CD8-positive, alpha-beta memory T cell (primary cell): Measurements from ENCODE around the gene EXOSC10. TPM values are rescaled to one million over a fixed set of nuclear protein-coding genes. Genes with fewer than 3 reads are reported as not detected.

Experiments
- CTCF ChIA-PET: fragments of 350-600 bp; sonication (Branson Sonifier 250); formaldehyde crosslinking; loops from one replicate; lab custom pipeline; 2021; ENCODE audit warnings: antibody characterized with exemption; lab: Charles Lee
- POLR2A ChIA-PET: fragments of 350-600 bp; sonication (Branson Sonifier 250); formaldehyde crosslinking; loops from one replicate; lab custom pipeline; 2021; ENCODE audit warnings: antibody characterized with exemption; lab: Charles Lee
- DNase-seq, 5 donors: peaks; one replicate each; pipeline versions ENCODE4 v3.0.0 to v3.0.0-alpha.2; 2020 to 2022; ENCODE audit warnings: mixed read lengths in 1 of 5
- H3K27ac ChIP-seq: one replicate; pipeline ENCODE4 v1.7.0; 2013; ENCODE audit warnings: low read depth, mild to moderate bottlenecking, low read length, moderate library complexity
- H3K27me3 ChIP-seq: 2 replicates; pipeline ENCODE4 v1.7.0; 2013; ENCODE audit warnings: low read length, mild to moderate bottlenecking; ENCODE audit not compliant: insufficient read depth, poor library complexity, severe bottlenecking
- H3K36me3 ChIP-seq: 2 replicates; pipeline ENCODE4 v1.7.0; 2013; ENCODE audit warnings: mild to moderate bottlenecking, low read length, moderate library complexity; ENCODE audit not compliant: insufficient read depth
- H3K4me1 ChIP-seq: 2 replicates; pipeline ENCODE4 v1.7.0; 2013; ENCODE audit warnings: mild to moderate bottlenecking, low read length, moderate library complexity; ENCODE audit not compliant: insufficient read depth
- H3K4me3 ChIP-seq: 2 replicates; pipeline ENCODE4 v1.7.0; 2013; ENCODE audit warnings: mild to moderate bottlenecking, low read length
- H3K9me3 ChIP-seq: 2 replicates; pipeline ENCODE4 v1.7.0; 2013; ENCODE audit warnings: mild to moderate bottlenecking, low read length
- H3K27ac Mint-ChIP-seq, 8 donors: one replicate each; pipeline ENCODE4 v1.8.0; 2020 to 2021; ENCODE audit warnings: mixed read lengths in 8 of 8, mild to moderate bottlenecking in 6 of 8, inconsistent platforms in 3 of 8, moderate library complexity in 3 of 8
- H3K27me3 Mint-ChIP-seq, 2 donors: one replicate each; pipeline ENCODE4 v1.8.0; 2020 to 2021; ENCODE audit warnings: mixed read lengths in 2 of 2, mild to moderate bottlenecking in 1 of 2, moderate library complexity in 1 of 2
- H3K36me3 Mint-ChIP-seq, 3 donors: one replicate each; pipeline ENCODE4 v1.8.0; 2020 to 2021; ENCODE audit warnings: mixed read lengths in 3 of 3, inconsistent platforms in 1 of 3, mild to moderate bottlenecking in 1 of 3
- H3K4me1 Mint-ChIP-seq, 3 donors: one replicate each; pipeline ENCODE4 v1.8.0; 2020 to 2021; ENCODE audit warnings: mixed read lengths in 3 of 3, inconsistent platforms in 1 of 3, mild to moderate bottlenecking in 1 of 3
- H3K4me3 Mint-ChIP-seq, 7 donors: one replicate each; pipeline ENCODE4 v1.8.0; 2020 to 2021; ENCODE audit warnings: mixed read lengths in 7 of 7, mild to moderate bottlenecking in 6 of 7, moderate library complexity in 4 of 7, inconsistent platforms in 2 of 7
- H3K9me3 Mint-ChIP-seq, 5 donors: one replicate each; pipeline ENCODE4 v1.8.0; 2020 to 2022; ENCODE audit warnings: mixed read lengths in 5 of 5, mild to moderate bottlenecking in 3 of 5, moderate library complexity in 2 of 5, inconsistent platforms in 1 of 5
- polyA plus RNA-seq: library from polyadenylated mRNA; unstranded; fragments of 300-500 nt; fragmentation: Illumina TruSeq; gene quantifications from one replicate; pipeline ENCODE4 v1.2.3, GENCODE V29; 2021
- total RNA-seq, 2 experiments: library from RNA; stranded (reverse); gene quantifications; one replicate each; pipeline ENCODE4 v1.2.3, GENCODE V29; 2021

EXOSC10 gene
- total RNA-seq (10 to 100 TPM; 92.9 to 94.0 TPM), polyA plus RNA-seq (46.4 TPM)

DNA sequence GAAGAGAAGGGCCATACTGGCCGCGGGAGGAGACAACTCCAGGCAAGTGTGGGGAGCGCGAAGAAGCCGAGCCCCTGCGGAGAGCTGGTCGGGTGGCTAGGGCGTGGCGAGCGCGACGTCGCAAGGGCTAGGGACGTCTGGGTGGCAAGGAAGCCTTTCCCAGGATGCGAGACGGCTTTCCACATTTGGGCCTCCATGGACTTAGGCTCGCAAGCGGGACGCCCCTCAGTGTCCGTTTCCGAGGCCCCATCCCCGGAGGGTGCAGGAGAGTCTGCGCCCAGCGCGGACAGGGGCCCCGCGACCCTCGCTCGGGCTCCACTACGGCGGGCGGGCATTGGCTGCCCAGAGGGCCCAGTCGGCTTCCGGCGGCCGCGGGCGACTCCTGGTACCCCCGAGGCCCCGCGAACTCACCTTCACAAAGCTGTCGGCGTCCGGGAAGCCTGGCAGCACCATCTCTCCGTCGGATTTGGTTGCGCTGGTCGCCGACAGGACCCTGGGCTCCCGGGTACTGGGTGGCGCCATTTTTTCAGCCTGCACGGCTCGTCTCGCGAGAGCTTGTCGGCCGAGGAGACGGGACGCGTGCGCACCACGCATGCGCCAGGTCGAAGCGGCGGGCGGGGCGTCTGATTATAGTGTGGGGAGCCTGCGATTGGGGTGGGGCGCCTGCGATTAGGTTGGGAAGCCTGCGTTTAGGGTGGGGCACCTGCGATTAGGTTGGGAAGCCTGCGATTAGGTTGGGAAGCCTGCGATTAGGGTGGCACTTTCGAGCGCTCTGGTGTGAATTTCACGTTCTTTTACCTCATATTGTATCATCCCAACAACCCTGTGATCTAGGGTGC lies at the start of gene EXOSC10:
TSS of gene EXOSC10 (minus strand) at position 560 of the 839 bp plus-strand sequence. CDS start at position 522, 38 bp downstream.
- CTCF ChIA-PET, result interaction anchor here (1.3 to 4.2 kb wide), 3 partner anchors 11 to 620 kb away, joined by 3 to 32 read pairs (median 4); no protein-coding TSS in a partner anchor
- Mint-ChIP-seq H3K36me3 (peaks cover 0 to 28% (median 4%) of the 10 kb centered on the region in 3 donors), H3K4me3 (peak within 1 kb of the TSS; percentile 90 to 98 (median 93)), H3K27ac (peak within 1 kb of the TSS; percentile 90 to 96 (median 96)), H3K9me3 (no peaks in the 10 kb centered on the region), H3K4me1 (peaks cover 19 to 26% (median 20%) of the 10 kb centered on the region in 3 donors), H3K27me3 (no peaks in the 10 kb centered on the region)
- POLR2A ChIA-PET, result interaction anchor here (0.8 to 1.7 kb wide), 4 partner anchors 23 to 87 kb away, joined by 3 to 9 read pairs (median 3); partner anchors contain the start of genes SRM and TARDBP
- Histone ChIP-seq H3K4me1 (peaks cover 18% of the 10 kb centered on the region), H3K9me3 (no peaks in the 10 kb centered on the region), H3K27me3 (no peaks in the 10 kb centered on the region), H3K4me3 (peak within 1 kb of the TSS; percentile 83), H3K27ac (peak within 1 kb of the TSS; percentile 94), H3K36me3 (peaks cover 15% of the 10 kb centered on the region)
- DNase-seq, result peak; percentile 92 to 96 (median 95)

- ChIA-PET CTCF (interaction anchor here (2.1 kb wide), 1 partner anchor 110 kb away, joined by 8 read pairs; no protein-coding TSS in a partner anchor), POLR2A (no interaction called here)
- Mint-ChIP-seq H3K27me3 (no peaks in the 10 kb centered on the region), H3K36me3 (peaks cover 8 to 92% (median 29%) of the 10 kb centered on the region in 3 donors), H3K4me3 (no peak overlapping the region), H3K9me3 (no peaks in the 10 kb centered on the region), H3K27ac (peak overlapping the region in 1 of 8 donors; percentile 36), H3K4me1 (peaks cover 0 to 2% (median 0%) of the 10 kb centered on the region in 3 donors)
- no peaks in the 10 kb centered on the region for H3K27me3 ChIP-seq
- no peak overlapping the region for H3K4me3 ChIP-seq
- H3K27ac ChIP-seq, result no peak overlapping the region
- no peak for DNase-seq
- H3K4me1 ChIP-seq, result no peaks in the 10 kb centered on the region
- no peaks in the 10 kb centered on the region for H3K9me3 ChIP-seq
- H3K36me3 ChIP-seq, result peaks cover 52% of the 10 kb centered on the region
These were observed 47.6 kb upstream of the EXOSC10 start for GRCh38 chr1:11147197-11147770.

DNA sequence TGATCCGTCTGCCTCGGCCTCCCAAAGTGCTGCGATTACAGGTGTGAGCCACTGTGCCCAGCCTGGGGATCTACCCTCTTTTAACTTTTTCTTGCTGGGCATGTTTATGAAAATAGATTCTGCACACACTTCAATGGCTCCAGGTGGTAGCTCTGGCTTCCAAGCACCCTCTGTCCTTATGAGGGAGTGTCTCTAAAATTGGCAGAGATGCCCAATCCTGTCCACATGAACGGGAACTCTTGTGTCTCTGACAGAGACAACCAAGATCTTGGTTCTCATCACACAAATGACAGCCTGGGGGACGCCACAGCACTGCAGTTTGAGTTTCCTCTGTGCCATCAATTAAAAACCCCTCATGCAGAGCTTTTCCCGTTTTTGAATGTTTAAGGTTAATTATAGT lies 46.1 kb upstream of the EXOSC10 start:
- no peak for DNase-seq
- Mint-ChIP-seq H3K9me3 (no peaks in the 10 kb centered on the region), H3K27ac (peak overlapping the region in 2 of 8 donors; percentile 12 to 43), H3K4me1 (peaks cover 0 to 2% (median 0%) of the 10 kb centered on the region in 3 donors), H3K4me3 (no peak overlapping the region), H3K36me3 (peaks cover 8 to 81% (median 29%) of the 10 kb centered on the region in 3 donors), H3K27me3 (no peaks in the 10 kb centered on the region)
- H3K27ac ChIP-seq, result no peak overlapping the region
- no peaks in the 10 kb centered on the region for H3K27me3 ChIP-seq
- CTCF ChIA-PET, result interaction anchor here (1.2 kb wide), 1 partner anchor 11 kb away, joined by 3 read pairs; no protein-coding TSS in a partner anchor
- H3K4me1 ChIP-seq, result no peaks in the 10 kb centered on the region
- no peak overlapping the region for H3K4me3 ChIP-seq
- POLR2A ChIA-PET, result no interaction called here
- peaks cover 52% of the 10 kb centered on the region for H3K36me3 ChIP-seq
- H3K9me3 ChIP-seq, result no peaks in the 10 kb centered on the region

GRCh38 chr1:11144570-11145256 lies 45.0 kb upstream of the EXOSC10 start:
- DNase-seq, result no peak
- no peaks in the 10 kb centered on the region for H3K27me3 Mint-ChIP-seq
- no peaks in the 10 kb centered on the region for H3K9me3 ChIP-seq
- H3K4me3 ChIP-seq, result no peak overlapping the region
- peaks cover 8 to 78% (median 27%) of the 10 kb centered on the region in 3 donors for H3K36me3 Mint-ChIP-seq
- H3K27ac ChIP-seq, result no peak overlapping the region
- ChIA-PET POLR2A (no interaction called here), CTCF (no interaction called here)
- no peaks in the 10 kb centered on the region for H3K9me3 Mint-ChIP-seq
- peaks cover 0 to 2% (median 0%) of the 10 kb centered on the region in 3 donors for H3K4me1 Mint-ChIP-seq
- H3K27ac Mint-ChIP-seq, result peak overlapping the region in 1 of 8 donors; percentile 58
- no peaks in the 10 kb centered on the region for H3K27me3 ChIP-seq
- H3K4me1 ChIP-seq, result no peaks in the 10 kb centered on the region
- peaks cover 46% of the 10 kb centered on the region for H3K36me3 ChIP-seq
- no peak overlapping the region for H3K4me3 Mint-ChIP-seq

DNA sequence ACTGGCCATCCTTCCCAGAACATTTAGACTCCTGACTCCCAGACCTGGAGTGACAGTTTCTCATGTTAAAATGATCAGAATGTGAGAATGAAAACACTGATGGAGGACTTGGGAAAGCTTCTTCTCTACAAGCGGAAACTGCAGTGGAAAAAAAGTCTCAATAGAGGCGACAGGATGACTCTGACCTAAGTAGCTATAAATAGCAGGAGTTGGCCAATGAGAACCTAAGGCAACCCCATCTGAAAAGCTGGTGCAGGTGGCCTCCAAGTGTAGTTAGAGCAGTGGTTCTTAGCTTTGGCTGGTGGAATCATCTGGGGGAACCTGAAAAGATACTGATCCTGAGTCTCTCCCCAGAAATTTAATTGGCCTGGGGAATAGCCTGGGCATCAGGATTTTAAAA lies 44.2 kb upstream of the EXOSC10 start:
- H3K4me1 ChIP-seq, result no peaks in the 10 kb centered on the region
- H3K36me3 ChIP-seq, result peaks cover 44% of the 10 kb centered on the region
- ChIA-PET CTCF (no interaction called here), POLR2A (no interaction called here)
- Mint-ChIP-seq H3K36me3 (peaks cover 11 to 78% (median 23%) of the 10 kb centered on the region in 3 donors), H3K9me3 (no peaks in the 10 kb centered on the region), H3K27ac (no peak overlapping the region), H3K4me3 (no peak overlapping the region), H3K27me3 (no peaks in the 10 kb centered on the region), H3K4me1 (peaks cover 0 to 2% (median 0%) of the 10 kb centered on the region in 3 donors)
- H3K9me3 ChIP-seq, result no peaks in the 10 kb centered on the region
- DNase-seq, result no peak
- H3K4me3 ChIP-seq, result no peak overlapping the region
- no peak overlapping the region for H3K27ac ChIP-seq
- no peaks in the 10 kb centered on the region for H3K27me3 ChIP-seq

DNA sequence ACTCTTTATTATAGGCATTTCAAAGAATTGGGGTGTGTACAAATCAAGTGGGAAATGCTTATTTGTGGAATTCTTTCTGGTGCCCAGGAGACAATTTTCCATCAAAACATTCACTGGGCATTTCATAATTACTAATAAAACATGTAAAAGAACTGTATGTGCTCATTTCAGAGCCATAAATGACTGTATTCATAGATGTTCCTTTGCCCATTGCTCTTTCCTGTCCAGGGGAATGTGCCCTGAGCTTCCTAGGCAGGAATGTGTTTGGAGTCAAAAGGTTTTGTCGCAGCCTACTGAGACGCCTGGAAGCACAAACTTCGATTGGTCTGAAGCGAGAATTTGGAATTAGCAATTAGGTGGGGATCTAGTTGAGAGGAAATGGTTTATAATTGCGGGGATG lies 43.7 kb upstream of the EXOSC10 start:
- Mint-ChIP-seq H3K4me1 (peaks cover 0 to 2% (median 0%) of the 10 kb centered on the region in 3 donors), H3K27me3 (no peaks in the 10 kb centered on the region), H3K4me3 (no peak overlapping the region), H3K36me3 (peaks cover 15 to 80% (median 24%) of the 10 kb centered on the region in 3 donors), H3K9me3 (no peaks in the 10 kb centered on the region), H3K27ac (peak overlapping the region in 4 of 8 donors; percentile 31 to 82 (median 76))
- no peaks in the 10 kb centered on the region for H3K4me1 ChIP-seq
- H3K27me3 ChIP-seq, result no peaks in the 10 kb centered on the region
- CTCF ChIA-PET, result no interaction called here
- no peak for DNase-seq
- no peak overlapping the region for H3K4me3 ChIP-seq
- POLR2A ChIA-PET, result no interaction called here
- no peak overlapping the region for H3K27ac ChIP-seq
- H3K36me3 ChIP-seq, result peaks cover 46% of the 10 kb centered on the region
- H3K9me3 ChIP-seq, result no peaks in the 10 kb centered on the region

DNA sequence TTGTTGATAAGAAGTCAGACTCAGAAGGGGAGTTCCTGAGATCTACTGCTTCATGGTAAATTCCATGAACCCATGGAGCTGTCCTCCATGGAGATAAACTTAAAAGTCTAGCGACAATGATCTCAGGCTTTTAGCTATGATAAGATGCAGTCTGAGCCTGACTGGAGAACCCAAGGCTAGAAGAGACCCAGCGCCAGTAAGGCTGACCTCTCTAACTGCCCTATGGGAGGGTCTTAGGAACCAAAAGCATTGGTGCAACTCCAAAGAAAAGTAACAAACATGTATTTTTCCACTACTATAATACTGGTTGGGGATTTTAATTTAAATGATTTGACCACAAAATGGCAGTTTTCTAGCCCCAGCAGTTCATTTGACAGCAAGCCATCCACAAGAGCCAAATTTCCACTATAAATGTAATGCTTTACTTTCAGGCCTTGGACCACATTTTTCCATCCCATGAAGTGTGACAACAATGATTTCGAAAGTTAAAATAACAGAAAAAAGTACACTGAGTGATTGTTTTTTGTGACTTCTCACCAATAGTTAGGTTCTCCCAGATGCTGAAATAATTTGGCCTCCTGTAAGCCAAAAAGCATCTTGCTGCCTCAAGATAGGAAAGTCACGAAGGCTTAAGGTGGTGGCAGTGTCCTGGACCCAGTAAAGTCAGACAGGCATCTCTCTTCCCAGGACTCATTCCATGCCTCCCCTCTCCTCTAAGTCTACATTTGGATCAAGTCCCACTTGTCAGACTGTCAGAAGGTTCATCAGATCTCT lies 43.1 kb upstream of the EXOSC10 start:
- Histone ChIP-seq H3K4me3 (no peak overlapping the region), H3K27me3 (no peaks in the 10 kb centered on the region), H3K4me1 (no peaks in the 10 kb centered on the region), H3K9me3 (no peaks in the 10 kb centered on the region), H3K36me3 (peaks cover 48% of the 10 kb centered on the region), H3K27ac (no peak overlapping the region)
- Mint-ChIP-seq H3K27ac (peak overlapping the region in 2 of 8 donors; percentile 31 to 71), H3K4me1 (peaks cover 0 to 2% (median 0%) of the 10 kb centered on the region in 3 donors), H3K27me3 (no peaks in the 10 kb centered on the region), H3K9me3 (no peaks in the 10 kb centered on the region), H3K4me3 (no peak overlapping the region), H3K36me3 (peaks cover 15 to 80% (median 29%) of the 10 kb centered on the region in 3 donors)
- no peak for DNase-seq
- ChIA-PET POLR2A (no interaction called here), CTCF (no interaction called here)
